Measurements from ENCODE around the gene ALG6. TPM values are rescaled to one million over a fixed set of nuclear protein-coding genes. Genes with fewer than 3 reads are reported as not detected.

The ALG6 gene
- total and polyA plus RNA-seq, 2 of the 13 experiments (the other 11 are each of a cell fraction or from before 2014, with no cell fraction given) = 6.8 to 8.1 TPM

- WGBS (ENCODE audit: low lambda C conversion rate) = 85% methylated on average over 38 of the region's 114 CpGs
- no peak overlapping the region for H3K4me3 ChIP-seq (replicated peaks in 1 of 3; ENCODE audit: insufficient read depth in 1 of 3, low read depth in 2 of 3, low read length in 3 of 3)
- H2AFZ ChIP-seq (ENCODE audit: low read length) = no peak overlapping the region
- intact Hi-C loops (cut with micrococcal nuclease; ENCODE audit: unreplicated experiment) = no loop called here
- no peak overlapping the region for H3K27ac ChIP-seq (ENCODE audit: extremely low read length, insufficient read depth, low read length)
- peaks cover 9 to 63% of the 10 kb centered on the region in 2 experiments for H3K27me3 ChIP-seq (ENCODE audit: control insufficient read depth in 1 of 2, insufficient read depth in 2 of 2, low read length in 2 of 2)
- ChIA-PET POLR2A (no interaction called here), CTCF (ENCODE audit: low intra/inter-chr PET ratio, low total read pairs) (no interaction called here)
- H3K9ac ChIP-seq (ENCODE audit: insufficient read depth, low read depth, low read length) = no peak overlapping the region
- H3K9me3 ChIP-seq (ENCODE audit: low read length) = no peaks in the 10 kb centered on the region
- peaks cover 22% of the 10 kb centered on the region for H3K4me1 ChIP-seq (ENCODE audit: insufficient read depth, low read length)
- in situ Hi-C loops (cut with HindIII; ENCODE audit: extremely low pct_ligation_motif_present, low pct_unique_long_range_greater_than_20kb) = no loop called here
- FAIRE-seq (no peak), ATAC-seq (no peak), DNase-seq (ENCODE audit: low spot score) (no peak)
- no peaks in the 10 kb centered on the region for H3K36me3 ChIP-seq (replicated peaks in 1 of 2; ENCODE audit: control insufficient read depth in 1 of 2, insufficient read depth in 2 of 2, low read length in 2 of 2)
- no peak overlapping the region for H3K4me2 ChIP-seq (ENCODE audit: low read depth, low read length)
- no TSS peak for BruUV-seq (replicated peaks)
- no peak for TF ChIP-seq SCMH1 (CRISPR knock-in tag; IDR thresholded peaks at IDR 0.05; ENCODE audit: borderline replicate concordance)
- TF ChIP-seq ZNF275 (CRISPR knock-in tag; IDR thresholded peaks at IDR 0.05; ENCODE audit: borderline replicate concordance) = no peak
- TF ChIP-seq ZNF383 (CRISPR knock-in tag; IDR thresholded peaks at IDR 0.05; ENCODE audit: borderline replicate concordance) = no peak
- TF ChIP-seq ZNF235 (CRISPR knock-in tag; IDR thresholded peaks at IDR 0.05; ENCODE audit: borderline replicate concordance) = no peak
- TF ChIP-seq HIVEP1 (CRISPR knock-in tag; IDR thresholded peaks at IDR 0.05) = no peak
- no peak for TF ChIP-seq ARNTL (CRISPR knock-in tag; IDR thresholded peaks at IDR 0.05)
- H3K79me2 ChIP-seq (ENCODE audit: insufficient read depth, low read length) = no peaks in the 10 kb centered on the region
- H4K20me1 ChIP-seq (ENCODE audit: insufficient read depth, low read length) = no peaks in the 10 kb centered on the region
Measured at GRCh38 chr1:63323865-63324778, 43.3 kb upstream of the ALG6 start.

- Histone ChIP-seq H3K4me3 (replicated peaks in 1 of 3; ENCODE audit: insufficient read depth in 1 of 3, low read depth in 2 of 3, low read length in 3 of 3) (no peak overlapping the region), H2AFZ (ENCODE audit: low read length) (no peak overlapping the region), H3K4me2 (ENCODE audit: low read depth, low read length) (no peak overlapping the region), H3K4me1 (ENCODE audit: insufficient read depth, low read length) (peaks cover 22% of the 10 kb centered on the region), H3K27me3 (ENCODE audit: control insufficient read depth in 1 of 2, insufficient read depth in 2 of 2, low read length in 2 of 2) (peaks cover 10 to 63% of the 10 kb centered on the region in 2 experiments), H4K20me1 (ENCODE audit: insufficient read depth, low read length) (no peaks in the 10 kb centered on the region), H3K36me3 (replicated peaks in 1 of 2; ENCODE audit: control insufficient read depth in 1 of 2, insufficient read depth in 2 of 2, low read length in 2 of 2) (no peaks in the 10 kb centered on the region), H3K9me3 (ENCODE audit: low read length) (no peaks in the 10 kb centered on the region), H3K79me2 (ENCODE audit: insufficient read depth, low read length) (no peaks in the 10 kb centered on the region), H3K27ac (ENCODE audit: extremely low read length, insufficient read depth, low read length) (no peak overlapping the region), H3K9ac (ENCODE audit: insufficient read depth, low read depth, low read length) (no peak overlapping the region)
- intact Hi-C loops (cut with micrococcal nuclease; ENCODE audit: unreplicated experiment) (no loop called here), in situ Hi-C loops (cut with HindIII; ENCODE audit: extremely low pct_ligation_motif_present, low pct_unique_long_range_greater_than_20kb) (loop anchor here (5.0 kb wide), 1 partner anchor 208 kb away; no protein-coding TSS in a partner anchor)
- ATAC-seq (no peak), DNase-seq (ENCODE audit: low spot score) (no peak), FAIRE-seq (no peak)
- ChIA-PET POLR2A (no interaction called here), CTCF (ENCODE audit: low intra/inter-chr PET ratio, low total read pairs) (no interaction called here)
- 39% methylated on average over 7 of the region's 7 CpGs for WGBS (ENCODE audit: low lambda C conversion rate)
- no TSS peak for BruUV-seq (replicated peaks)
- no peak for TF ChIP-seq GATAD2A (CRISPR knock-in tag; IDR thresholded peaks at IDR 0.05)
- no peak for TF ChIP-seq ZNF720 (CRISPR knock-in tag; IDR thresholded peaks at IDR 0.05)
- no peak for TF ChIP-seq ZBTB4 (CRISPR knock-in tag; IDR thresholded peaks at IDR 0.05; ENCODE audit: borderline replicate concordance)
- no peak for TF ChIP-seq FOXK2 (IDR thresholded peaks at IDR 0.05)
- TF ChIP-seq FOXO1 (CRISPR knock-in tag; IDR thresholded peaks at IDR 0.05) = no peak
- no peak for TF ChIP-seq ZNF589 (CRISPR knock-in tag; conservative IDR thresholded peaks at IDR 0.05)
- TF ChIP-seq ZNF292 (CRISPR knock-in tag; IDR thresholded peaks at IDR 0.05; ENCODE audit: borderline replicate concordance, low read depth) = no peak
Measured at GRCh38 chr1:63324779-63325119, 42.7 kb upstream of the ALG6 start.
